NCI-H2107 treated with DMSO at 0.1 percent for 48 hours (cell line): ENCODE results near the gene NHSL1.

ENCODE experiments used
- DNase-seq: peaks from one replicate; lab custom pipeline; 2025; ENCODE audit not compliant: unreplicated experiment; lab: John Stamatoyannopoulos, UW

Gene NHSL1

GRCh38 chr6:138467901-138468300 is 31.4 kb downstream of the NHSL1 start:
- no peak for DNase-seq

- no peak for DNase-seq
Measured at GRCh38 chr6:138465007-138465645, 34.2 kb downstream of the NHSL1 start.

GRCh38 chr6:138464085-138464484 is 35.2 kb downstream of the NHSL1 start:
- DNase-seq: no peak

GRCh38 chr6:138461647-138462046 is 37.6 kb downstream of the NHSL1 start:
- no peak for DNase-seq

GRCh38 chr6:138456401-138456790 is 42.9 kb downstream of the NHSL1 start:
- DNase-seq: no peak

- DNase-seq: no peak
Measured at GRCh38 chr6:138455746-138456400, 43.4 kb downstream of the NHSL1 start.

GRCh38 chr6:138454981-138455706 is 44.1 kb downstream of the NHSL1 start:
- DNase-seq: no peak

- DNase-seq: no peak
Measured at GRCh38 chr6:138451043-138451442, 48.3 kb downstream of the NHSL1 start.

GRCh38 chr6:138450445-138450844 is 48.8 kb downstream of the NHSL1 start:
- no peak for DNase-seq

- DNase-seq: no peak
Measured at GRCh38 chr6:138446821-138447220, 52.5 kb downstream of the NHSL1 start.

- no peak for DNase-seq
Measured at GRCh38 chr6:138443979-138444378, 55.3 kb downstream of the NHSL1 start.

GRCh38 chr6:138442663-138443062 is 56.6 kb downstream of the NHSL1 start:
- DNase-seq: no peak

GRCh38 chr6:138441965-138442364 is 57.3 kb downstream of the NHSL1 start:
- no peak for DNase-seq

GRCh38 chr6:138440758-138441357 is 58.4 kb downstream of the NHSL1 start:
- DNase-seq: no peak

GRCh38 chr6:138440296-138440695 is 59.0 kb downstream of the NHSL1 start:
- peak; percentile 2 for DNase-seq

- DNase-seq: no peak
Measured at GRCh38 chr6:138439546-138439945, 59.7 kb downstream of the NHSL1 start.

GRCh38 chr6:138434925-138435324 is 64.4 kb downstream of the NHSL1 start:
- DNase-seq: no peak

GRCh38 chr6:138434096-138434495 is 65.2 kb downstream of the NHSL1 start:
- DNase-seq: no peak

- DNase-seq: no peak
Measured at GRCh38 chr6:138432063-138432356, 67.3 kb downstream of the NHSL1 start.

GRCh38 chr6:138431256-138432062 is 67.8 kb downstream of the NHSL1 start:
- DNase-seq: no peak
